GM23248 (cell line): ENCODE data around the gene LRRC3.

Source experiments
- EZH2 ChIP-seq: fragments of 200-600 bp; sonication (generic); IDR thresholded peaks from 2 replicates; pipeline ENCODE4 v1.6.1; 2018; ENCODE audit warnings: antibody characterized with exemption, mild to moderate bottlenecking; ENCODE audit not compliant: insufficient read depth, poor library complexity, severe bottlenecking
- EZH2phosphoT487 ChIP-seq: fragments of 200-600 bp; sonication (generic); IDR thresholded peaks from 2 replicates; pipeline ENCODE4 v1.6.1; 2018; ENCODE audit warnings: antibody characterized with exemption, moderate library complexity, mild to moderate bottlenecking, low read depth; ENCODE audit not compliant: insufficient read depth

DNA sequence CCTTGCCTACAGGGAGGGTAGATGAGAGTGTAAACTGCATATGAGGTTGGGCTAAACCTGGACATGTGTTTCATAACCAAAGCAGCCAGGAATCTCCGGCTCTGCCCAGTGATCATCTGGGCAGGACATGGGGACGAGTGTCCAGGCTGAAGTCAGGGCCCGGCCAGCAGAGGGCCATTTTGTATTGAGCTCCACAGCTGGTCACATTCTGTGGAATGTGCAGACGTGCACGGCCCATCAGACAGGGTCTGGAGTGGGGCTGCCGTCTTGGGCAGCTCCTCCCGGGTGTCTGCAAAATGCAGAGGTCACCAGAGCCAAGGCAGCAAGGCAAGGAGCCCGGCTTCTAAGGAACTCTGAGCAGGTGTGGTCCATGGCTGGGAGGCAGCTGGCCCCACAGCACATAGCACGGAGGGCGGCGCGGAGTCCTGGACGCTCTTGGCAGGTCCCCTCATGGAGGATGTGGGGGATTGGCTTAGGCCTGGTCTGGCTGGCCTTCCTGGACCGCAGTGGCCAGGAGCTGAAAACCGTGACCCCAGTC lies 6.2 kb downstream of the LRRC3 start:
- no peak for TF ChIP-seq EZH2
- no peak for TF ChIP-seq EZH2phosphoT487
